H1 (cell line): ENCODE data around the gene GZMM. TPM values are rescaled to one million over a fixed set of nuclear protein-coding genes. Genes with fewer than 3 reads are reported as not detected.

Experiments
- CTCF ChIA-PET: fragments of 300-600 bp; sonication (Branson Sonifier 250); formaldehyde crosslinking; loops from one replicate; lab custom pipeline; 2021; ENCODE audit not compliant: partially characterized antibody; lab: Charles Lee
- POLR2A ChIA-PET: fragments of 300-600 bp; sonication (Branson Sonifier 250); formaldehyde crosslinking; loops from one replicate; lab custom pipeline; 2021; ENCODE audit warnings: inconsistent platforms; ENCODE audit not compliant: partially characterized antibody; lab: Charles Lee
- DNase-seq, 2 experiments: peaks; one replicate each; pipeline versions ENCODE4 v3.0.0 to v3.0.0-alpha.2; 2010 to 2022; ENCODE audit warnings: low spot score in 2 of 2, low read depth in 1 of 2, mixed read lengths in 1 of 2
- FAIRE-seq: peaks from 2 replicates; lab custom pipeline; 2011; peaks lifted over from hg19 to GRCh38; lab: Jason Lieb, UNC
- H2AFZ ChIP-seq: 2 replicates; pipeline ENCODE4 v1.8.1; 2012; ENCODE audit warnings: low read length, inconsistent platforms
- H2AK5ac ChIP-seq: 2 replicates; pipeline ENCODE4 v1.6.1; 2013; ENCODE audit warnings: low read depth, low read length
- H2BK120ac ChIP-seq: replicated peaks from 2 replicates; pipeline ENCODE3; 2013; ENCODE audit warnings: low read depth, low read length, inconsistent platforms
- H2BK12ac ChIP-seq: 2 replicates; pipeline ENCODE4 v1.6.1; 2013; ENCODE audit warnings: low read depth, low read length
- H2BK15ac ChIP-seq: 2 replicates; pipeline ENCODE4 v1.6.1; 2013; ENCODE audit warnings: low read length
- H2BK20ac ChIP-seq: 2 replicates; pipeline ENCODE4 v1.6.1; 2013; ENCODE audit warnings: low read length
- H2BK5ac ChIP-seq: 2 replicates; pipeline ENCODE4 v1.6.1; 2013; ENCODE audit warnings: low read depth, low read length
- H3K14ac ChIP-seq: 2 replicates; pipeline ENCODE4 v1.6.1; 2013; ENCODE audit warnings: inconsistent platforms; ENCODE audit not compliant: insufficient read length
- H3K18ac ChIP-seq: 2 replicates; pipeline ENCODE4 v1.6.1; 2013; ENCODE audit warnings: low read length; ENCODE audit errors: extremely low read depth
- H3K23ac ChIP-seq: 2 replicates; pipeline ENCODE4 v1.6.1; 2013; ENCODE audit warnings: inconsistent platforms; ENCODE audit not compliant: insufficient read length
- H3K23me2 ChIP-seq: 2 replicates; pipeline ENCODE4 v1.6.1; 2013; ENCODE audit warnings: low read depth, low read length
- H3K27ac ChIP-seq: 2 replicates; pipeline ENCODE4 v1.6.1; 2011; ENCODE audit warnings: low read depth, low read length, inconsistent platforms
- H3K27me3 ChIP-seq, 4 experiments: replicated peaks in 1 of 4; 1 replicate in 1 of 4; 2 replicates in 3 of 4; pipeline versions ENCODE4 v1.6.1 to v1.8.1; 2011 to 2013; ENCODE audit warnings: low read length in 3 of 4, mild to moderate bottlenecking in 3 of 4, inconsistent platforms in 2 of 4, mixed read lengths in 2 of 4, moderate library complexity in 1 of 4; ENCODE audit not compliant: control insufficient read depth in 3 of 4, insufficient read depth in 3 of 4; ENCODE audit errors: extremely low read depth in 1 of 4
- H3K36me3 ChIP-seq, 4 experiments: 2 replicates each; pipeline versions ENCODE4 v1.6.1 to v1.8.1; 2011 to 2013; ENCODE audit warnings: mild to moderate bottlenecking in 4 of 4, low read length in 3 of 4, moderate library complexity in 2 of 4, control low read depth in 1 of 4, inconsistent platforms in 1 of 4; ENCODE audit not compliant: insufficient read depth in 4 of 4, control insufficient read depth in 2 of 4
- H3K4ac ChIP-seq: replicated peaks from 2 replicates; pipeline ENCODE3; 2013; ENCODE audit warnings: low read length, low read depth, mixed read lengths, inconsistent platforms; ENCODE audit not compliant: insufficient read length
- H3K4me1 ChIP-seq, 4 experiments: replicated peaks in 1 of 4; 1 replicate in 1 of 4; 2 replicates in 3 of 4; pipeline versions ENCODE4 v1.6.1 to v1.8.1; 2011 to 2013; ENCODE audit warnings: low read length in 3 of 4, inconsistent platforms in 2 of 4, mixed read lengths in 1 of 4; ENCODE audit not compliant: insufficient read depth in 4 of 4, control insufficient read depth in 3 of 4
- H3K4me2 ChIP-seq, 2 experiments: 2 replicates each; pipeline versions ENCODE4 v1.6.1 to v1.8.1; 2011 to 2013; ENCODE audit warnings: low read depth in 2 of 2, low read length in 2 of 2, control low read depth in 1 of 2, inconsistent platforms in 1 of 2, mild to moderate bottlenecking in 1 of 2; ENCODE audit not compliant: insufficient read depth in 1 of 2
- H3K4me3 ChIP-seq, 4 experiments: fragments of 200-600, 300-600 bp in 1 of 4; sonication (generic), shearing (Covaris generic), sonication (Bioruptor Twin) in 1 of 4; 2 replicates each; pipeline versions ENCODE4 v1.5.1 to v1.8.1; 2011 to 2016; ENCODE audit warnings: low read length in 4 of 4, low read depth in 3 of 4, control low read depth in 2 of 4, inconsistent platforms in 2 of 4, mild to moderate bottlenecking in 2 of 4, mixed read lengths in 1 of 4, moderate library complexity in 1 of 4; ENCODE audit not compliant: insufficient read depth in 2 of 4; ENCODE audit errors: extremely low read depth in 1 of 4
- H3K56ac ChIP-seq: replicated peaks from 2 replicates; pipeline ENCODE3; 2013; ENCODE audit warnings: low read depth, mild to moderate bottlenecking, mixed read lengths, low read length, inconsistent platforms; ENCODE audit not compliant: insufficient read length
- H3K79me1 ChIP-seq: 2 replicates; pipeline ENCODE4 v1.6.1; 2013; ENCODE audit warnings: low read depth, low read length, control low read depth
- H3K79me2 ChIP-seq, 2 experiments: 2 replicates each; pipeline versions ENCODE4 v1.6.1 to v1.8.1; 2012 to 2013; ENCODE audit warnings: low read length in 2 of 2, mild to moderate bottlenecking in 2 of 2, inconsistent platforms in 1 of 2; ENCODE audit not compliant: insufficient read depth in 2 of 2, control insufficient read depth in 1 of 2
- H3K9ac ChIP-seq, 4 experiments: replicated peaks in 1 of 4; 1 replicate in 1 of 4; 2 replicates in 3 of 4; pipeline versions ENCODE4 v1.6.1 to v1.8.1; 2011 to 2013; ENCODE audit warnings: low read depth in 3 of 4, low read length in 3 of 4, control low read depth in 2 of 4, mild to moderate bottlenecking in 2 of 4, moderate library complexity in 2 of 4, inconsistent platforms in 1 of 4; ENCODE audit errors: extremely low read depth in 1 of 4
- H3K9me3 ChIP-seq, 2 experiments: 2 replicates each; pipeline versions ENCODE4 v1.6.1 to v1.8.1; 2012 to 2013; ENCODE audit warnings: mild to moderate bottlenecking in 2 of 2, moderate library complexity in 2 of 2, control low read depth in 1 of 2, inconsistent platforms in 1 of 2, low read depth in 1 of 2, low read length in 1 of 2, mixed read lengths in 1 of 2; ENCODE audit not compliant: insufficient read depth in 2 of 2
- H4K20me1 ChIP-seq, 2 experiments: replicated peaks in 1 of 2; 2 replicates each; pipeline versions ENCODE3 to v1.8.1; 2011 to 2013; ENCODE audit warnings: inconsistent platforms in 2 of 2, low read length in 2 of 2, mild to moderate bottlenecking in 1 of 2; ENCODE audit not compliant: insufficient read depth in 2 of 2, control insufficient read depth in 1 of 2
- H4K5ac ChIP-seq: 2 replicates; pipeline ENCODE4 v1.6.1; 2013; ENCODE audit warnings: low read length, low read depth, mixed read lengths, inconsistent platforms; ENCODE audit not compliant: insufficient read length
- H4K8ac ChIP-seq: 2 replicates; pipeline ENCODE4 v1.8.0; 2013; ENCODE audit warnings: mild to moderate bottlenecking, moderate library complexity, low read length, inconsistent platforms; ENCODE audit not compliant: insufficient read depth; ENCODE audit errors: extremely low read depth
- H4K91ac ChIP-seq: replicated peaks from 2 replicates; pipeline ENCODE3; 2013; ENCODE audit warnings: low read length, mixed read lengths, inconsistent platforms; ENCODE audit not compliant: insufficient read length
- BRCA1 ChIP-seq: IDR thresholded peaks from 2 replicates; pipeline ENCODE4 v1.6.1; 2012; ENCODE audit warnings: low read depth, low read length, improper control_type of control experiment
- CEBPB ChIP-seq: IDR thresholded peaks from 2 replicates; pipeline ENCODE4 v1.6.1; 2012; ENCODE audit warnings: low read depth, low read length
- CHD1 ChIP-seq: IDR thresholded peaks from 2 replicates; pipeline ENCODE4 v1.6.1; 2012; ENCODE audit warnings: low read depth, low read length, improper control_type of control experiment
- E2F6 ChIP-seq: IDR thresholded peaks from 2 replicates; pipeline ENCODE4 v1.6.1; 2012; ENCODE audit warnings: inconsistent platforms
- EZH2 ChIP-seq: fragments of 200-600 bp; sonication (generic); IDR thresholded peaks from 2 replicates; pipeline ENCODE4 v1.7.1; 2012; ENCODE audit warnings: low read depth, mild to moderate bottlenecking, moderate library complexity, low read length, inconsistent platforms; ENCODE audit not compliant: severe bottlenecking
- FOSL1 ChIP-seq: IDR thresholded peaks from 2 replicates; pipeline ENCODE4 v1.6.1; 2011; ENCODE audit warnings: mild to moderate bottlenecking, low read depth, low read length, moderate library complexity; ENCODE audit not compliant: insufficient read depth
- HDAC6 ChIP-seq: IDR thresholded peaks from one replicate; pipeline ENCODE4 v1.7.1; 2012; ENCODE audit warnings: low read depth, mild to moderate bottlenecking, inconsistent platforms, low read length, moderate library complexity
- KDM1A ChIP-seq: fragments of 200-600, 300-600 bp; sonication (generic); IDR thresholded peaks from 2 replicates; pipeline ENCODE4 v1.7.1; 2016; ENCODE audit warnings: mild to moderate bottlenecking, low read length, borderline replicate concordance
- KDM5A ChIP-seq: fragments of 200-600 bp; IDR thresholded peaks from 2 replicates; pipeline ENCODE4 v1.7.1; 2012; ENCODE audit warnings: mild to moderate bottlenecking, low read length, inconsistent platforms, mixed read lengths
- POLR2A ChIP-seq, 2 experiments: IDR thresholded peaks; 1 replicate in 1 of 2; 2 replicates in 1 of 2; pipeline ENCODE4 v1.6.1; 2011; ENCODE audit warnings: low read depth in 2 of 2, low read length in 2 of 2, mild to moderate bottlenecking in 2 of 2; ENCODE audit errors: control extremely low read depth in 1 of 2
- SIN3A ChIP-seq, 2 experiments: IDR thresholded peaks in 1 of 2; conservative IDR thresholded peaks in 1 of 2; 2 replicates each; pipeline ENCODE4 v1.6.1; 2011 to 2012; ENCODE audit warnings: low read length in 2 of 2, improper control_type of control experiment in 1 of 2, low read depth in 1 of 2, mild to moderate bottlenecking in 1 of 2
- TCF12 ChIP-seq: IDR thresholded peaks from 2 replicates; pipeline ENCODE4 v1.6.1; 2011; ENCODE audit warnings: low read depth, mild to moderate bottlenecking, low read length
- ZNF274 ChIP-seq: IDR thresholded peaks from 2 replicates; pipeline ENCODE4 v1.7.0; 2012; ENCODE audit warnings: low read length, borderline replicate concordance; ENCODE audit errors: extremely low read depth
- WGBS, 2 experiments: shearing (Covaris generic) in 1 of 2; methylation state at CpG; one replicate each; pipeline versions ENCODE4 v1.1.6 to v1.1.7; 2013 to 2015; ENCODE audit warnings: low lambda C conversion rate in 2 of 2, mixed read lengths in 2 of 2, inconsistent platforms in 1 of 2, low coverage in 1 of 2, missing lambda C conversion rate in 1 of 2; ENCODE audit not compliant: insufficient replicate concordance in 2 of 2, insufficient coverage in 1 of 2, insufficient read length in 1 of 2; ENCODE audit errors: extremely low coverage in 1 of 2, missing lambda C conversion rate in 1 of 2; 5-methylcytosine and 5-hydroxymethylcytosine counted together
- polyA plus RNA-seq, 7 experiments: library from polyadenylated mRNA; depleted of rRNA in 3 of 7; stranded (reverse) in 5 of 7; unstranded in 2 of 7; fragments of >200 nt in 5 of 7; fragments of 200-250 nt in 2 of 7; gene quantifications; 1 replicate in 5 of 7; 2 replicates in 1 of 7; 4 replicates in 1 of 7; pipeline versions ENCODE4 v1.2.1 to v1.2.3, GENCODE V29; 2011 to 2013; ENCODE audit warnings: missing spikeins in 2 of 7, mixed read lengths in 2 of 7
- total RNA-seq: library from RNA; stranded (reverse); fragmentation: NEBNext Ultra II Directional; extraction: Animal tissue kit (Norgen Biotek cat#: 25700); gene quantifications from 2 replicates; pipeline ENCODE4 v1.2.1, GENCODE V29; 2021

Gene GZMM
- total and polyA plus RNA-seq, 2 of the 8 experiments (the other 6 are each of a cell fraction or from before 2014, with no cell fraction given) = 0.09 to 0.32 TPM

DNA sequence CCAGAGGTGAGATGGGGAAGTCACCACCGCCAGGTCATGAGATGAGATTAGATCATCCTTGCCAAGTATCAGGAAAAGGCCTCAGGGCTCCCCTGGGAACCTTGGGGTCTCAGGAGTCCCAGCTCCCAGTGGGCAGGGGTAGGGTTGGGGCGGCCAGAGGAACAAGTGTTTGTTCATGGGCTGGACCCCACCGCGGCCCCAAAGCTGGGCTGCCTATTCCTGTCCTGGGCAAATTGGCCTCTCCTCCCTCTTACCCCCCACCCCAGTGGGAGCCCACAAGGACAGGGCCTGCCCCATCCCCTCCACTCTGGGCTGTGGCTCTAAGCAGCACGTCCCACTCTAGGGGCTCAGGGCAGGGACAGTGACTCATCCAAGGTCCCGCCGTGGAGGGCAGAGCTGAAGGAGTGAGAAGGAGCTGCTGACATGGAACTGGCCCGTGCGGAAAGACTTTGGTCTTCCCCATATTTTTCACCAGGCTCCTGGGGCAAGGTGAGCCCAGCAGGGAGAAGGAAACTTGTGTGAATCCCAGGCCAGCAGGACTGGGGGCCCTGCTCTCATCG lies 41.8 kb downstream of the GZMM start:
- no peak overlapping the region for H3K14ac ChIP-seq
- H3K4me1 ChIP-seq = peaks cover 0 to 12% (median 5%) of the 10 kb centered on the region in 4 experiments; a peak in 5 of 7 replicates
- no peak overlapping the region for H3K27ac ChIP-seq
- no peak for FAIRE-seq
- H2BK12ac ChIP-seq = no peak overlapping the region
- 84% methylated on average over 10 of the region's 10 CpGs; no CpG with 5 or more reads in 1 of the 2 experiments for WGBS, 2 experiments
- H3K4ac ChIP-seq = no peak overlapping the region
- no peak overlapping the region for H3K18ac ChIP-seq
- H3K23me2 ChIP-seq = peaks cover 3% of the 10 kb centered on the region; the same call in 1 of the 2 replicates
- no peak overlapping the region for H4K8ac ChIP-seq
- no peak overlapping the region for H2BK120ac ChIP-seq
- no peak overlapping the region for H3K4me3 ChIP-seq
- H2AFZ ChIP-seq = no peak overlapping the region
- H3K79me2 ChIP-seq = no peaks in the 10 kb centered on the region
- no peak overlapping the region for H3K56ac ChIP-seq
- H3K36me3 ChIP-seq = peaks cover 6 to 19% (median 15%) of the 10 kb centered on the region in 4 experiments; a peak in 5 of 8 replicates
- H3K23ac ChIP-seq = no peak overlapping the region
- H4K91ac ChIP-seq = no peak overlapping the region
- H2BK5ac ChIP-seq = no peak overlapping the region
- H3K4me2 ChIP-seq = no peak overlapping the region
- no peak overlapping the region for H3K9ac ChIP-seq
- H4K5ac ChIP-seq = no peak overlapping the region
- peaks cover 16 to 18% (median 17%) of the 10 kb centered on the region in 4 experiments for H3K27me3 ChIP-seq
- DNase-seq = no peak
- H2AK5ac ChIP-seq = no peak overlapping the region
- peaks cover 2% of the 10 kb centered on the region; the same call in 1 of the 2 replicates for H3K79me1 ChIP-seq
- ChIA-PET CTCF (interaction anchor here (0.8 to 4.7 kb wide), 7 partner anchors 10 to 311 kb away, joined by 4 to 51 read pairs (median 5); no protein-coding TSS in a partner anchor), POLR2A (interaction anchor here (0.6 to 6.3 kb wide), 14 partner anchors 9 to 213 kb away, joined by 3 to 78 read pairs (median 4); partner anchors contain the start of genes BSG and GZMM)
- H4K20me1 ChIP-seq = peaks cover 14 to 25% of the 10 kb centered on the region in 2 experiments
- no peak overlapping the region for H2BK20ac ChIP-seq
- no peak overlapping the region for H2BK15ac ChIP-seq
- H3K9me3 ChIP-seq = no peaks in the 10 kb centered on the region
- TF ChIP-seq BRCA1 = no peak
- TF ChIP-seq POLR2A (IDR thresholded peaks at IDR 0.05; ENCODE audit: control extremely low read depth in 1 of 2, low read depth in 2 of 2, low read length in 2 of 2) = no peak
- TF ChIP-seq FOSL1 = no peak
- no peak for TF ChIP-seq EZH2
- TF ChIP-seq TCF12 = no peak
- no peak for TF ChIP-seq CEBPB
- no peak for TF ChIP-seq E2F6
- no peak for TF ChIP-seq KDM5A
- TF ChIP-seq ZNF274 = no peak
- TF ChIP-seq CHD1 = no peak
- no peak for TF ChIP-seq HDAC6
- no peak for TF ChIP-seq SIN3A (conservative IDR thresholded peaks at IDR 0.05 in 1 of 2, IDR thresholded peaks at IDR 0.05 in 1 of 2; ENCODE audit: low read depth in 1 of 2, low read length in 2 of 2)
- TF ChIP-seq KDM1A = no peak
